AG20443 (cell line): Measurements from ENCODE around the gene NSL1.
"Not testable (repeated sequence)": the region's sequence is repeated elsewhere in the genome, so short reads cannot be mapped to it uniquely, and the experiment has no call there.

Experiments
- DNase-seq: peaks from one replicate; pipeline ENCODE4 v3.0.0; 2012; ENCODE audit warnings: low spot score, mixed read lengths

Gene NSL1

GRCh38 chr1:212782422-212783154 lies 9.0 kb downstream of the NSL1 start:
- DNase-seq: peak; percentile 17

- no peak for DNase-seq
Measured at GRCh38 chr1:212781225-212781624, 10.4 kb downstream of the NSL1 start.

- no peak for DNase-seq
Measured at GRCh38 chr1:212780759-212781158, 10.8 kb downstream of the NSL1 start.

GRCh38 chr1:212779086-212779485 lies 12.5 kb downstream of the NSL1 start:
- DNase-seq: not testable (repeated sequence)

- DNase-seq: no peak
Measured at GRCh38 chr1:212777151-212777550, 14.4 kb downstream of the NSL1 start.

GRCh38 chr1:212775241-212775640 lies 16.3 kb downstream of the NSL1 start:
- no peak for DNase-seq

- DNase-seq: no peak
Measured at GRCh38 chr1:212774584-212774983, 17.0 kb downstream of the NSL1 start.

- DNase-seq: no peak
Measured at GRCh38 chr1:212773011-212773410, 18.6 kb downstream of the NSL1 start.

- DNase-seq: no peak
Measured at GRCh38 chr1:212771341-212771740, 20.2 kb downstream of the NSL1 start.

- no peak for DNase-seq
Measured at GRCh38 chr1:212769459-212770167, 22.0 kb downstream of the NSL1 start.

GRCh38 chr1:212766825-212767224 lies 24.8 kb downstream of the NSL1 start:
- not testable (repeated sequence) for DNase-seq

- not testable (repeated sequence) for DNase-seq
Measured at GRCh38 chr1:212764718-212765281, 26.8 kb downstream of the NSL1 start.

- no peak for DNase-seq
Measured at GRCh38 chr1:212762839-212763238, 28.7 kb downstream of the NSL1 start.

GRCh38 chr1:212762234-212762633 lies 29.3 kb downstream of the NSL1 start:
- no peak for DNase-seq

- DNase-seq: peak; percentile 40
Measured at GRCh38 chr1:212760126-212760823, 31.3 kb downstream of the NSL1 start.

GRCh38 chr1:212759683-212760082 lies 31.9 kb downstream of the NSL1 start:
- no peak for DNase-seq

GRCh38 chr1:212754680-212755079 lies 36.9 kb downstream of the NSL1 start:
- no peak for DNase-seq

- no peak for DNase-seq
Measured at GRCh38 chr1:212754193-212754592, 37.4 kb downstream of the NSL1 start.

GRCh38 chr1:212753749-212754148 lies 37.8 kb downstream of the NSL1 start:
- DNase-seq: no peak

GRCh38 chr1:212752934-212753497 lies 38.6 kb downstream of the NSL1 start:
- DNase-seq: peak; percentile 27

GRCh38 chr1:212752252-212752933 lies 39.2 kb downstream of the NSL1 start:
- DNase-seq: peak; percentile 38
